Smooth muscle cell (in vitro differentiated cells): ENCODE results near the gene TMEM101. TPM values are rescaled to one million over a fixed set of nuclear protein-coding genes. Genes with fewer than 3 reads are reported as not detected.

Source experiments
- DNase-seq: peaks from one replicate; lab custom pipeline; 2025; ENCODE audit not compliant: unreplicated experiment; lab: John Stamatoyannopoulos, UW
- H2AFZ ChIP-seq: fragments of 200-600 bp; sonication (generic); 2 replicates; pipeline ENCODE4 v1.6.0; 2016; ENCODE audit warnings: antibody characterized with exemption, low read depth, mild to moderate bottlenecking
- H3F3A ChIP-seq: fragments of 200-600 bp; sonication (generic); 2 replicates; pipeline ENCODE4 v1.6.0; 2017; ENCODE audit warnings: antibody characterized with exemption, low read depth
- H3K27ac ChIP-seq: fragments of 200-600 bp; sonication (generic); 2 replicates; pipeline ENCODE4 v1.5.1; 2016; ENCODE audit warnings: low read depth, mild to moderate bottlenecking
- H3K27me3 ChIP-seq: fragments of 200-600 bp; sonication (generic); 2 replicates; pipeline ENCODE4 v1.6.1; 2016; ENCODE audit warnings: low read depth, mild to moderate bottlenecking
- H3K36me3 ChIP-seq: fragments of 200-600 bp; sonication (generic); 2 replicates; pipeline ENCODE4 v1.5.1; 2016; ENCODE audit warnings: low read depth
- H3K4me1 ChIP-seq: fragments of 200-600 bp; sonication (generic); 2 replicates; pipeline ENCODE4 v1.5.1; 2016; ENCODE audit warnings: low read depth
- H3K4me2 ChIP-seq: fragments of 200-600 bp; sonication (generic); 2 replicates; pipeline ENCODE4 v1.6.0; 2016; ENCODE audit warnings: mild to moderate bottlenecking
- H3K4me3 ChIP-seq: fragments of 200-600 bp; sonication (generic); 2 replicates; pipeline ENCODE4 v1.5.1; 2016; ENCODE audit warnings: mild to moderate bottlenecking
- H3K79me2 ChIP-seq: fragments of 200-600 bp; sonication (generic); 2 replicates; pipeline ENCODE4 v1.6.0; 2016; ENCODE audit warnings: low read depth, mild to moderate bottlenecking
- H3K9ac ChIP-seq: fragments of 200-600 bp; sonication (generic); 2 replicates; pipeline ENCODE4 v1.6.0; 2016; ENCODE audit warnings: low read depth
- H3K9me3 ChIP-seq: fragments of 200-600 bp; sonication (generic); replicated peaks from 2 replicates; pipeline ENCODE4 v1.5.1; 2016; ENCODE audit warnings: low read depth
- H4K20me1 ChIP-seq: fragments of 200-600 bp; sonication (generic); 2 replicates; pipeline ENCODE4 v1.6.0; 2016; ENCODE audit warnings: low read depth
- WGBS: methylation state at CpG from one replicate; pipeline ENCODE4 v1.1.7; 2016; ENCODE audit warnings: low lambda C conversion rate; 5-methylcytosine and 5-hydroxymethylcytosine counted together
- polyA plus RNA-seq: library from polyadenylated mRNA; unstranded; fragments of >200 nt; fragmentation: Nextera tagmentation; extraction: Ambion mirVana; gene quantifications from 2 replicates; pipeline ENCODE4 v1.2.1, GENCODE V29; 2016
- total RNA-seq: library from RNA; depleted of rRNA; stranded (reverse); fragments of >200 nt; gene quantifications from 2 replicates; pipeline ENCODE4 v1.2.3, GENCODE V29; 2014
- TF ChIP-seq, protein P1 (sequence below): fragments of 200-600 bp; sonication (generic); IDR thresholded peaks from 2 replicates; pipeline ENCODE4 v1.5.1; 2017; ENCODE audit warnings: borderline replicate concordance, mild to moderate bottlenecking, antibody characterized with exemption; ENCODE audit not compliant: insufficient read depth, poor library complexity, severe bottlenecking

TMEM101 gene
- total and polyA plus RNA-seq, 2 experiments from 2014 or later = 35.1 to 36.1 TPM

DNA sequence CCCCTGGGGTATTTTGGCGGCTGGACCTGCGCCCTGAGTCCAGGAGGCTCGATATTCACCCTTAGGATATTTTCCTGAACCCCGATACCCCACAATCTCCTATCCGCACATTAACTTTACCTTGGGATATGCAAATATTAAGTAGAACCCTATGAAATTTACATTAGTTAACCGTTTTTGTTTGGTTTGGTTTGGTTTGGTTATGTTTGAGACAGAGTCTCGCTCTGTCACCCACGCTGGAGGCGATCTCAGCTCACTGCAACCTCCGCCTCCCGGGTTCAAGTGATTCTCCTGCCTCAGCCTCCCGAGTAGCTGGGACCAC lies 19.7 kb downstream of the TMEM101 start:
- 27% methylated on average over 12 of the region's 12 CpGs for whole genome bisulfite sequencing
- TF ChIP-seq, protein P1, sequence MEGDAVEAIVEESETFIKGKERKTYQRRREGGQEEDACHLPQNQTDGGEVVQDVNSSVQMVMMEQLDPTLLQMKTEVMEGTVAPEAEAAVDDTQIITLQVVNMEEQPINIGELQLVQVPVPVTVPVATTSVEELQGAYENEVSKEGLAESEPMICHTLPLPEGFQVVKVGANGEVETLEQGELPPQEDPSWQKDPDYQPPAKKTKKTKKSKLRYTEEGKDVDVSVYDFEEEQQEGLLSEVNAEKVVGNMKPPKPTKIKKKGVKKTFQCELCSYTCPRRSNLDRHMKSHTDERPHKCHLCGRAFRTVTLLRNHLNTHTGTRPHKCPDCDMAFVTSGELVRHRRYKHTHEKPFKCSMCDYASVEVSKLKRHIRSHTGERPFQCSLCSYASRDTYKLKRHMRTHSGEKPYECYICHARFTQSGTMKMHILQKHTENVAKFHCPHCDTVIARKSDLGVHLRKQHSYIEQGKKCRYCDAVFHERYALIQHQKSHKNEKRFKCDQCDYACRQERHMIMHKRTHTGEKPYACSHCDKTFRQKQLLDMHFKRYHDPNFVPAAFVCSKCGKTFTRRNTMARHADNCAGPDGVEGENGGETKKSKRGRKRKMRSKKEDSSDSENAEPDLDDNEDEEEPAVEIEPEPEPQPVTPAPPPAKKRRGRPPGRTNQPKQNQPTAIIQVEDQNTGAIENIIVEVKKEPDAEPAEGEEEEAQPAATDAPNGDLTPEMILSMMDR = no peak
- H2AFZ ChIP-seq = no peak overlapping the region
- no peaks in the 10 kb centered on the region for H3F3A ChIP-seq
- no peaks in the 10 kb centered on the region for H4K20me1 ChIP-seq
- H3K9ac ChIP-seq = no peak overlapping the region
- H3K36me3 ChIP-seq = no peaks in the 10 kb centered on the region
- H3K27ac ChIP-seq = no peak overlapping the region
- no peak overlapping the region for H3K4me3 ChIP-seq
- no peaks in the 10 kb centered on the region for H3K4me1 ChIP-seq
- no peaks in the 10 kb centered on the region for H3K79me2 ChIP-seq
- no peak for DNase-seq
- H3K9me3 ChIP-seq = no peaks in the 10 kb centered on the region
- H3K27me3 ChIP-seq = peaks cover 21% of the 10 kb centered on the region
- H3K4me2 ChIP-seq = peak overlapping the region; percentile 91

DNA sequence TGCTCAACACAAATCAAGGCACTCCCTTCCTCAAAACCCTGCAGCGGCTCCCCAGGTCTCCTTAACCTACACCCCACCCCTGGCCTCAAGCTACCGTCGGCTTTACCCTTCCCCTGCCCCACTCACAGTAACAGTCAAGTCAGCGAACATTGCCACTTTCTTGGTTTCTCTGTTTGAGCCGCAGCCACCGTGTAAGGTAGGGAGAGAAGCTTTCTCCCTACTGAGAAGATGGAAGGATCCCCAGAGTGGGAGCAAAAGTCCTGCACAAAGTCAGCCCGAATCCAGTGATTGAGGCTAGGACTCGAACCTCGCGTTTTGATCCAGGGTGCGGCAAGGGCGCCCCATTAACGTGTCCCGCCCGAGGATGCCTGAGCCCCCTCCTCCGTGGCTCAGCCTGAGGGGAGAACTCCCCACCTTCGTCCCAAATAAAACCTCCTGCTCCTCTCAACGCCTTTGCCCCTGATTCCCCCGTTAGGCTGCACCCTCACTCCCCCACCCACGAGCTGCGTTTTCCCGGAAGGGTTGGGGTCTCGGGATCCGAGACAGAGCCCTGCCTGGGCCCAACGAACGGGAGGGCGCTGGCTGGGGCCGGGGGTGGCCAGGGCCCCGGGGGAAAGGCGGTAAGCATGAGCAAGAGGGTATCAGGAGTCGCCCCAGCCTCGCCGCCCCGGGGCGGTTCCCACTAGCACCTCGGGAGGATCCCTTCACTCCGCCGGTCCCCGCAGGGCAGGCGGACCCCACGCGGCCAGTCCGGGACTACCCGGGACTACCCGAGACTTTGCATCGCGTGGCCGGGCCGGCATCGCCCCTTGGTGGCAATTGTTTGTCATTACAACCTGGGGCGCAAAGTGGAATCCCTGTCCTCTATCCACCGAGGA lies 20.3 kb downstream of the TMEM101 start:
- Histone ChIP-seq H3K27me3 (peaks cover 21% of the 10 kb centered on the region), H3K36me3 (no peaks in the 10 kb centered on the region), H2AFZ (peak overlapping the region; percentile 69), H3K4me1 (no peaks in the 10 kb centered on the region), H4K20me1 (no peaks in the 10 kb centered on the region), H3K27ac (no peak overlapping the region), H3K9me3 (no peaks in the 10 kb centered on the region), H3K4me3 (peak overlapping the region; percentile 43), H3K79me2 (no peaks in the 10 kb centered on the region), H3K4me2 (peak overlapping the region; percentile 91), H3F3A (no peaks in the 10 kb centered on the region), H3K9ac (no peak overlapping the region)
- TF ChIP-seq, protein P1 = peak; percentile 90
- 22% methylated on average over 47 of the region's 52 CpGs for WGBS
- DNase-seq = peak; percentile 41

DNA sequence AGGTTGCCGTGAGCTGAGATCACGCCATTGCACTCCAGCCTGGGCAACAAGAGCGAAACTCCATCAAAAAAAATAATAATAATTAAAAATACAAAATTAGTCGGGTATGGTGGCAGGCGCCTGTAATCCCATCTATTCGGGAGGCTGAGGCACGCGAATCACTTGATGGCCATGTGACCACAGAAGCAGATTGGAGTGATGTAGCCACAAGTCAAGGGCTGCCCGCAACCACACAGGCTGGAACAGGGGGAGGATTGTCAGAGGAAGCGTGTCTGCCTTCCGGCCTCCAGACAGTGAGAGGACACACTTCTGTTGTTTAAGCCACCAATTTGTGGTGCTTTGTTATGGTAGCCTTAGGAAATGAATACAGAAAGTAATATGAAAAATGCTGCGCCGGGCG lies 22.1 kb downstream of the TMEM101 start:
- Histone ChIP-seq H4K20me1 (no peaks in the 10 kb centered on the region), H3K79me2 (no peaks in the 10 kb centered on the region), H3K4me3 (no peak overlapping the region), H3K4me2 (no peak overlapping the region), H3K36me3 (no peaks in the 10 kb centered on the region), H3K9me3 (no peaks in the 10 kb centered on the region), H3K27me3 (peaks cover 30% of the 10 kb centered on the region), H3K27ac (no peak overlapping the region), H2AFZ (no peak overlapping the region), H3K9ac (no peak overlapping the region), H3F3A (no peaks in the 10 kb centered on the region), H3K4me1 (no peaks in the 10 kb centered on the region)
- 93% methylated on average over 14 of the region's 14 CpGs for WGBS
- DNase-seq = no peak
- TF ChIP-seq, protein P1 = no peak

DNA sequence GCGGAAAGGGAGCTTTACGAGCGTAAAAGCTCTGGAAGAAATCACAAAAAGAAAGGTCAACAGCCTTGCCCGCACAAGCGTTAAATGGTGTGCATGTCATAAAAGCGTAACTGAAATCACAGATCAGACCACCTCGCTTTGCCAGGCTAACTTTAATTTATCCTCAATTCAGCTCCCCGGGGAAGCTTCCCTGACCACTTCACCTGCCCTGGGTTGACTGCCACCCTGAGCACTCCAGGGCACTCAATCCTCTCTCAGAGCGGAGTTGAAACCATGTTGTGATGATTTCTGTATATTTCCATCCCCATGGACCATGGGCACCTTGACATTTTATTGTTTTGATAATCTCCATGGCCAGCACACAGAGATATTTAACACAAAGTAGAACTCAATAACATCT lies 26.5 kb downstream of the TMEM101 start:
- TF ChIP-seq, protein P1 = no peak
- H3K79me2 ChIP-seq = no peaks in the 10 kb centered on the region
- H3K36me3 ChIP-seq = no peaks in the 10 kb centered on the region
- no peaks in the 10 kb centered on the region for H3F3A ChIP-seq
- no peak for DNase-seq
- WGBS = 91% methylated on average over 9 of the region's 9 CpGs
- H3K4me1 ChIP-seq = peaks cover 12% of the 10 kb centered on the region
- peaks cover 47% of the 10 kb centered on the region for H3K27me3 ChIP-seq
- no peak overlapping the region for H3K4me2 ChIP-seq
- no peaks in the 10 kb centered on the region for H4K20me1 ChIP-seq
- H3K9me3 ChIP-seq = no peaks in the 10 kb centered on the region
- H3K9ac ChIP-seq = no peak overlapping the region
- H3K4me3 ChIP-seq = no peak overlapping the region
- H3K27ac ChIP-seq = no peak overlapping the region
- no peak overlapping the region for H2AFZ ChIP-seq
